DND-41 (cell line): Measurements from ENCODE around the gene ZSCAN5A.

ENCODE experiments used
- ATAC-seq: fragments of 200-7000 bp; cut with Tn5 transposase; 3 replicates; pipeline ENCODE4 v1.9.1; 2021; ENCODE audit warnings: low read depth; ENCODE audit not compliant: insufficient read depth
- DNase-seq: peaks from one replicate; pipeline ENCODE4 v3.0.0-alpha.2; 2020
- H2AFZ ChIP-seq: 2 replicates; pipeline ENCODE4 v1.6.0; 2012; ENCODE audit warnings: low read depth, low read length
- H3K27ac ChIP-seq: 2 replicates; pipeline ENCODE4 v1.5.1; 2012; ENCODE audit warnings: low read length, inconsistent platforms
- H3K27me3 ChIP-seq: fragments of 200-600 bp; sonication (generic); 2 replicates; pipeline ENCODE4 v1.6.0; 2012; ENCODE audit warnings: low read length, mild to moderate bottlenecking, inconsistent platforms; ENCODE audit not compliant: insufficient read depth, poor library complexity
- H3K36me3 ChIP-seq: 2 replicates; pipeline ENCODE4 v1.5.1; 2012; ENCODE audit warnings: low read length, inconsistent platforms; ENCODE audit not compliant: insufficient read depth
- H3K4me1 ChIP-seq: 2 replicates; pipeline ENCODE4 v1.5.1; 2012; ENCODE audit warnings: mild to moderate bottlenecking, low read length; ENCODE audit not compliant: insufficient read depth
- H3K4me2 ChIP-seq: 2 replicates; pipeline ENCODE4 v1.6.0; 2012; ENCODE audit warnings: mild to moderate bottlenecking, moderate library complexity, low read length, inconsistent platforms; ENCODE audit not compliant: insufficient read depth
- H3K4me3 ChIP-seq, 2 experiments: fragments of 200-600 bp in 1 of 2; shearing (Covaris generic) in 1 of 2; 2 replicates each; pipeline ENCODE4 v1.5.1; 2012 to 2016; ENCODE audit warnings: inconsistent platforms in 2 of 2, low read length in 2 of 2, mild to moderate bottlenecking in 2 of 2, low read depth in 1 of 2, moderate library complexity in 1 of 2
- H3K79me2 ChIP-seq: 2 replicates; pipeline ENCODE4 v1.6.0; 2012; ENCODE audit warnings: low read length, inconsistent platforms; ENCODE audit not compliant: insufficient read depth
- H3K9ac ChIP-seq: 2 replicates; pipeline ENCODE4 v1.6.0; 2012; ENCODE audit warnings: low read depth, mild to moderate bottlenecking, inconsistent platforms, low read length, moderate library complexity
- H3K9me3 ChIP-seq: 2 replicates; pipeline ENCODE4 v1.5.1; 2012; ENCODE audit warnings: low read length, moderate library complexity, mild to moderate bottlenecking, inconsistent platforms; ENCODE audit not compliant: insufficient read depth, severe bottlenecking
- H4K20me1 ChIP-seq: 2 replicates; pipeline ENCODE4 v1.6.0; 2012; ENCODE audit warnings: low read length; ENCODE audit not compliant: insufficient read depth
- CTCF ChIP-seq: IDR thresholded peaks from 2 replicates; pipeline ENCODE4 v1.5.1; 2012; ENCODE audit warnings: borderline replicate concordance, low read length, moderate library complexity, mild to moderate bottlenecking; ENCODE audit not compliant: poor library complexity, severe bottlenecking; ENCODE audit errors: extremely low read depth
- EZH2 ChIP-seq: IDR thresholded peaks from 3 replicates; pipeline ENCODE4 v1.6.1; 2012; ENCODE audit warnings: borderline replicate concordance, low read depth, mild to moderate bottlenecking, moderate library complexity, low read length, inconsistent platforms; ENCODE audit not compliant: severe bottlenecking

The ZSCAN5A gene

GRCh38 chr19:56355517-56355916 is 40.9 kb upstream of the ZSCAN5A start:
- H3K9me3 ChIP-seq, result no peaks in the 10 kb centered on the region

GRCh38 chr19:56351208-56351607 is 36.6 kb upstream of the ZSCAN5A start:
- TF ChIP-seq EZH2, result no peak
- no peak for TF ChIP-seq CTCF
- no peak overlapping the region for H3K9ac ChIP-seq

More at GRCh38 chr19:56355517-56355916, 40.9 kb upstream of the ZSCAN5A start:
- ATAC-seq (no peak), DNase-seq (no peak)
- H3K4me2 ChIP-seq, result no peak overlapping the region
- H3K4me3 ChIP-seq, result no peak overlapping the region
- no peaks in the 10 kb centered on the region for H3K27me3 ChIP-seq
- no peak overlapping the region for H3K27ac ChIP-seq
- H2AFZ ChIP-seq, result no peak overlapping the region
- no peaks in the 10 kb centered on the region for H4K20me1 ChIP-seq
- no peaks in the 10 kb centered on the region for H3K79me2 ChIP-seq
- TF ChIP-seq EZH2 (no peak), CTCF (no peak)
- H3K4me1 ChIP-seq, result no peaks in the 10 kb centered on the region
- H3K9ac ChIP-seq, result no peak overlapping the region
- H3K36me3 ChIP-seq, result no peaks in the 10 kb centered on the region

GRCh38 chr19:56350416-56351045 is 35.9 kb upstream of the ZSCAN5A start:
- Histone ChIP-seq H3K27ac (no peak overlapping the region), H2AFZ (no peak overlapping the region), H3K4me2 (no peak overlapping the region), H4K20me1 (no peaks in the 10 kb centered on the region), H3K9ac (no peak overlapping the region), H3K36me3 (no peaks in the 10 kb centered on the region), H3K4me3 (no peak overlapping the region), H3K4me1 (no peaks in the 10 kb centered on the region), H3K9me3 (no peaks in the 10 kb centered on the region), H3K79me2 (no peaks in the 10 kb centered on the region), H3K27me3 (no peaks in the 10 kb centered on the region)
- TF ChIP-seq EZH2 (no peak), CTCF (peak; percentile 84)
- DNase-seq, result peak; percentile 54
- no peak for ATAC-seq

More at GRCh38 chr19:56351208-56351607, 36.6 kb upstream of the ZSCAN5A start:
- no peak for ATAC-seq
- H3K79me2 ChIP-seq, result no peaks in the 10 kb centered on the region
- no peak overlapping the region for H3K4me2 ChIP-seq
- no peak overlapping the region for H3K27ac ChIP-seq
- H4K20me1 ChIP-seq, result no peaks in the 10 kb centered on the region
- no peaks in the 10 kb centered on the region for H3K4me1 ChIP-seq
- DNase-seq, result no peak
- H3K4me3 ChIP-seq, result no peak overlapping the region
- no peaks in the 10 kb centered on the region for H3K36me3 ChIP-seq
- no peaks in the 10 kb centered on the region for H3K27me3 ChIP-seq
- no peak overlapping the region for H2AFZ ChIP-seq
- no peaks in the 10 kb centered on the region for H3K9me3 ChIP-seq
